HCT116 (cell line): ENCODE measurements around the gene TMEM164. TPM values are rescaled to one million over a fixed set of nuclear protein-coding genes. Genes with fewer than 3 reads are reported as not detected.

Experiments used
- ATAC-seq: fragments of 200-7000 bp; cut with Tn5 transposase; 2 replicates; pipeline ENCODE4 v1.9.1; 2020; ENCODE audit warnings: mild to moderate bottlenecking, moderate library complexity
- BruUV-seq: library from RNA; stranded (reverse); fragments of 400-500 nt; replicated peaks from 2 replicates; lab custom pipeline; 2021; lab: Mats Ljungman, UMichigan
- CTCF ChIA-PET: fragments of 300-600 bp; sonication (Branson Sonifier 250); formaldehyde crosslinking; loops from one replicate; lab custom pipeline; 2021; ENCODE audit warnings: antibody characterized with exemption; lab: Charles Lee
- POLR2A ChIA-PET: fragments of 300-600, 350-600 bp; sonication (Branson Sonifier 250); formaldehyde crosslinking; loops from one replicate; lab custom pipeline; 2021; ENCODE audit warnings: antibody characterized with exemption; lab: Charles Lee
- RAD21 ChIA-PET, 2 experiments: fragments of 300-600 bp; sonication (Branson Sonifier 250); formaldehyde crosslinking; loops; one replicate each; lab custom pipeline; 2023; ENCODE audit warnings: low total read pairs in 2 of 2; ENCODE audit not compliant: uncharacterized antibody in 2 of 2, unreplicated experiment in 2 of 2, low non-redundant PET in 1 of 2; lab: Charles Lee
- DNase-seq: peaks from one replicate; pipeline ENCODE4 v3.0.0-alpha.2; 2010; ENCODE audit warnings: low read depth, low spot score
- H2AFZ ChIP-seq: fragments of 200-600 bp; shearing (Covaris generic), sonication (generic); 2 replicates; pipeline ENCODE4 v1.6.1; 2017; ENCODE audit warnings: low read depth, mixed run types, mixed read lengths, antibody characterized with exemption, low read length; ENCODE audit not compliant: poor library complexity, severe bottlenecking
- H3K27ac ChIP-seq: 2 replicates; pipeline ENCODE4 v1.5.1; 2012; ENCODE audit warnings: low read depth, low read length
- H3K27me3 ChIP-seq: fragments of 200-600 bp; sonication (generic); 2 replicates; pipeline ENCODE4 v1.6.1; 2016; ENCODE audit warnings: mixed run types, low read length, mixed read lengths; ENCODE audit not compliant: insufficient read depth
- H3K36me3 ChIP-seq, 2 experiments: fragments of 200-500 bp in 1 of 2; fragments of 200-600 bp in 1 of 2; sonication (Bioruptor generic) in 1 of 2; sonication (generic) in 1 of 2; 2 replicates each; pipeline versions ENCODE4 v1.5.1 to v1.6.1; 2014 to 2016; ENCODE audit warnings: low read length in 2 of 2, inconsistent platforms in 1 of 2, mixed read lengths in 1 of 2, mixed run types in 1 of 2; ENCODE audit not compliant: insufficient read depth in 2 of 2, control insufficient read depth in 1 of 2
- H3K4me1 ChIP-seq, 2 experiments: fragments of 200-600 bp in 1 of 2; sonication (generic) in 1 of 2; 2 replicates each; pipeline versions ENCODE4 v1.5.1 to v1.6.1; 2012 to 2017; ENCODE audit warnings: low read length in 2 of 2, inconsistent platforms in 1 of 2, mild to moderate bottlenecking in 1 of 2, mixed read lengths in 1 of 2, mixed run types in 1 of 2, moderate library complexity in 1 of 2; ENCODE audit not compliant: insufficient read depth in 2 of 2, control insufficient read depth in 1 of 2
- H3K4me2 ChIP-seq: fragments of 200-600 bp; sonication (generic); 2 replicates; pipeline ENCODE4 v1.6.1; 2017; ENCODE audit warnings: mixed run types, low read length, mixed read lengths
- H3K4me3 ChIP-seq, 2 experiments: fragments of 200-600 bp in 1 of 2; sonication (generic) in 1 of 2; replicated peaks in 1 of 2; 2 replicates each; pipeline ENCODE4 v1.5.1; 2011 to 2016; ENCODE audit warnings: low read length in 2 of 2, control low read depth in 1 of 2, low read depth in 1 of 2, mild to moderate bottlenecking in 1 of 2, mixed read lengths in 1 of 2, mixed run types in 1 of 2
- H3K79me2 ChIP-seq: fragments of 200-600 bp; sonication (generic); 2 replicates; pipeline ENCODE4 v1.6.1; 2017; ENCODE audit warnings: mild to moderate bottlenecking, mixed run types, low read length, moderate library complexity, mixed read lengths; ENCODE audit not compliant: insufficient read depth
- H3K9ac ChIP-seq: fragments of 200-600 bp; sonication (generic); 2 replicates; pipeline ENCODE4 v1.6.1; 2016; ENCODE audit warnings: low read length, mixed read lengths
- H3K9me2 ChIP-seq: fragments of 200-600 bp; sonication (generic), shearing (Covaris generic); 2 replicates; pipeline ENCODE4 v1.6.1; 2017; ENCODE audit warnings: mixed run types, mild to moderate bottlenecking, moderate library complexity; ENCODE audit not compliant: insufficient read depth
- H3K9me3 ChIP-seq, 2 experiments: fragments of 200-500 bp in 1 of 2; fragments of 200-600 bp in 1 of 2; sonication (Bioruptor generic) in 1 of 2; sonication (generic) in 1 of 2; 2 replicates each; pipeline ENCODE4 v1.6.1; 2014 to 2017; ENCODE audit warnings: low read length in 2 of 2, mixed read lengths in 2 of 2, inconsistent platforms in 1 of 2, low read depth in 1 of 2, mild to moderate bottlenecking in 1 of 2, mixed run types in 1 of 2, moderate library complexity in 1 of 2; ENCODE audit not compliant: control insufficient read depth in 1 of 2, insufficient read depth in 1 of 2
- H4K20me1 ChIP-seq: fragments of 200-600 bp; sonication (generic), shearing (Covaris generic); 2 replicates; pipeline ENCODE4 v1.6.1; 2017; ENCODE audit warnings: mixed run types, mild to moderate bottlenecking, moderate library complexity; ENCODE audit not compliant: insufficient read depth
- CBX3 ChIP-seq: IDR thresholded peaks from 2 replicates; pipeline ENCODE4 v1.6.1; 2012; ENCODE audit warnings: low read depth
- CEBPB ChIP-seq: IDR thresholded peaks from 2 replicates; pipeline ENCODE4 v1.6.1; 2012; ENCODE audit warnings: low read depth
- EGR1 ChIP-seq: IDR thresholded peaks from 2 replicates; pipeline ENCODE4 v1.6.1; 2012; ENCODE audit warnings: low read depth
- ELF1 ChIP-seq: IDR thresholded peaks from 2 replicates; pipeline ENCODE4 v1.6.1; 2012; ENCODE audit warnings: low read depth, borderline replicate concordance
- EZH2 ChIP-seq: fragments of 200-600 bp; sonication (generic); IDR thresholded peaks from 2 replicates; pipeline ENCODE4 v1.6.1; 2017; ENCODE audit warnings: antibody characterized with exemption, mixed run types
- EZH2phosphoT487 ChIP-seq: fragments of 200-600 bp; IDR thresholded peaks from 2 replicates; pipeline ENCODE4 v1.6.1; 2018; ENCODE audit warnings: antibody characterized with exemption, borderline replicate concordance
- JUND ChIP-seq: IDR thresholded peaks from 2 replicates; pipeline ENCODE4 v1.6.1; 2012
- POLR2A ChIP-seq: IDR thresholded peaks from 2 replicates; pipeline ENCODE4 v1.7.0; 2011; ENCODE audit warnings: borderline replicate concordance; ENCODE audit not compliant: insufficient read depth, insufficient read length; ENCODE audit errors: extremely low read depth
- POLR2AphosphoS5 ChIP-seq: IDR thresholded peaks from 2 replicates; pipeline ENCODE4 v1.6.1; 2011; ENCODE audit warnings: mild to moderate bottlenecking, low read depth, low read length, moderate library complexity
- RAD21 ChIP-seq: IDR thresholded peaks from 2 replicates; pipeline ENCODE4 v1.6.1; 2012; ENCODE audit warnings: low read depth, mild to moderate bottlenecking
- SIN3A ChIP-seq: IDR thresholded peaks from 2 replicates; pipeline ENCODE4 v1.6.1; 2012; ENCODE audit warnings: low read depth
- SP1 ChIP-seq: IDR thresholded peaks from 2 replicates; pipeline ENCODE4 v1.6.1; 2012; ENCODE audit warnings: low read depth
- SRF ChIP-seq: IDR thresholded peaks from 2 replicates; pipeline ENCODE4 v1.6.1; 2012; ENCODE audit warnings: low read depth
- TCF7L2 ChIP-seq: IDR thresholded peaks from 2 replicates; pipeline ENCODE4 v1.7.0; 2011; ENCODE audit warnings: borderline replicate concordance, inconsistent platforms; ENCODE audit not compliant: insufficient read depth, insufficient read length; ENCODE audit errors: extremely low read depth
- ZFX ChIP-seq: fragments of 450-650 bp; IDR thresholded peaks from 2 replicates; pipeline ENCODE4 v1.6.1; 2017
- ZNF274 ChIP-seq: fragments of 200-500 bp; sonication (Bioruptor generic); IDR thresholded peaks from 2 replicates; pipeline ENCODE4 v1.6.1; 2014; ENCODE audit warnings: mild to moderate bottlenecking, low read depth, low read length, inconsistent platforms
- intact Hi-C: fragments of 100-400 bp; cut with micrococcal nuclease; formaldehyde crosslinking; loops from 2 replicates; pipeline ENCODE4 v1.10.0; 2022
- total RNA-seq: library from RNA; stranded (reverse); gene quantifications from one replicate; pipeline ENCODE4 v1.2.1, GENCODE V29; 2021; ENCODE audit not compliant: unreplicated experiment
- TF ChIP-seq, protein P1 (sequence below): IDR thresholded peaks from 2 replicates; pipeline ENCODE4 v1.6.1; 2012
- TF ChIP-seq, protein P2 (sequence below): IDR thresholded peaks from 2 replicates; pipeline ENCODE4 v1.6.1; 2012
- TF ChIP-seq, protein P3 (sequence below): IDR thresholded peaks from 2 replicates; pipeline ENCODE4 v1.6.1; 2012; ENCODE audit warnings: low read depth

TMEM164 gene
- total RNA-seq, 1 experiment from 2014 or later: 18.7 TPM

DNA sequence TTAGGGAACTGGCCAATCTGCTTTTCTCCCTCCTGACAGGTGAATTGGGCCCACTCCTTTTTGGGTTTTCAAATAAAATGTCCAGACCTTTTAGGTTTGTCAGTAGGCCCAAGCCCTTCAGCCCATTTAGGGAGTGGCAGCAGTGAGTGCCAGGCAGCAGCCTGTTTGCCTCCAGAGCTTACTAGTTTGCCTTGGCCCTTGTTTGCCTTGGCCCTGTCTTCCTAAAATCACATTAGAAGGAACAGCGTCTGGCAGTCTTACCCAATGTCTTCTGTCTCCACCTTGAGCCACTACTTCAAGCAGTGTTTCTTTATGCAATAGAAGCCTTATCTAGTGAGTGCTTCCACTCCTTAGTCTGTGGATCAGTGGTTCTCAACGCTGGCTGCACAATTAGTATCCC, 117.1 kb downstream of the TMEM164 start:
- Histone ChIP-seq H3K27ac (no peak overlapping the region), H2AFZ (no peak overlapping the region), H3K9me2 (no peaks in the 10 kb centered on the region), H3K79me2 (no peaks in the 10 kb centered on the region), H3K36me3 (no peaks in the 10 kb centered on the region), H3K4me1 (no peaks in the 10 kb centered on the region), H3K27me3 (no peaks in the 10 kb centered on the region), H3K4me2 (no peak overlapping the region), H4K20me1 (no peaks in the 10 kb centered on the region), H3K9me3 (no peaks in the 10 kb centered on the region), H3K4me3 (no peak overlapping the region), H3K9ac (no peak overlapping the region)
- ATAC-seq: no peak
- CTCF ChIA-PET: no interaction called here
- intact Hi-C loops: no loop called here
- POLR2A ChIA-PET: no interaction called here
- RAD21 ChIA-PET: no interaction called here
- no TSS peak for BruUV-seq
- no peak for DNase-seq
- TF ChIP-seq ELF1: no peak
- TF ChIP-seq POLR2A: no peak
- no peak for TF ChIP-seq POLR2AphosphoS5
- TF ChIP-seq EZH2: no peak
- TF ChIP-seq, protein P1, sequence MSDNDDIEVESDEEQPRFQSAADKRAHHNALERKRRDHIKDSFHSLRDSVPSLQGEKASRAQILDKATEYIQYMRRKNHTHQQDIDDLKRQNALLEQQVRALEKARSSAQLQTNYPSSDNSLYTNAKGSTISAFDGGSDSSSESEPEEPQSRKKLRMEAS: no peak
- no peak for TF ChIP-seq JUND
- no peak for TF ChIP-seq SRF
- TF ChIP-seq ZFX: no peak
- TF ChIP-seq CEBPB: no peak
- no peak for TF ChIP-seq ZNF274
- TF ChIP-seq, protein P2, sequence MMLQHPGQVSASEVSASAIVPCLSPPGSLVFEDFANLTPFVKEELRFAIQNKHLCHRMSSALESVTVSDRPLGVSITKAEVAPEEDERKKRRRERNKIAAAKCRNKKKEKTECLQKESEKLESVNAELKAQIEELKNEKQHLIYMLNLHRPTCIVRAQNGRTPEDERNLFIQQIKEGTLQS: no peak
- TF ChIP-seq EGR1: no peak
- TF ChIP-seq, all 23 proteins: peak for 0

DNA sequence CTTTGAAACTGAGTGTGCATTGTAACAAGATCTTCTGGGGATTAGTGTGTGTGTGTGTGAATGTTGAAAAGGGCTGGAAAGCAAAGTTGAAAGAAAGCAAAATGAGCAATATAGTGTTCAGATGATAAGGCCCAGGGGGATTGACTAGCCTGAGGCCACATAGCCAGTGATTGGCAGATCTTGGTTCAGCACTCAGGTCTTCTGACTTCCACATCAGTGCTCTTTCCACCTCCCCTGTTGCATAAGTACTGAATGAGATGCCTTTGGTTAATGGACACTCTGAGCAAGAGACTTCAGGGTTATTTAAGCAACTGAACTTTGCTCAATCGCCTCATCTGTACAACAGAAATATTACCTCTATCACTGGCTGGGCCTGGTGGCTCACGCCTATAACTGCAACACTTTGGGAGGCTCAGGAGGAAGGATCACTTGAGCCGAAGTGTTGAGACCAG, 120.4 kb downstream of the TMEM164 start:
- no peaks in the 10 kb centered on the region for H3K79me2 ChIP-seq
- H3K9ac ChIP-seq: no peak overlapping the region
- ChIA-PET RAD21 (no interaction called here), CTCF (no interaction called here), POLR2A (no interaction called here)
- no peaks in the 10 kb centered on the region for H4K20me1 ChIP-seq
- no peak overlapping the region for H3K27ac ChIP-seq
- H3K27me3 ChIP-seq: no peaks in the 10 kb centered on the region
- TF ChIP-seq POLR2A (no peak), CBX3 (no peak), SP1 (no peak), EZH2 (no peak), EGR1 (no peak), SIN3A (no peak), JUND (no peak), POLR2AphosphoS5 (no peak), ELF1 (no peak), TCF7L2 (no peak), CEBPB (no peak), RAD21 (no peak), EZH2phosphoT487 (no peak)
- TF ChIP-seq, protein P1: no peak
- TF ChIP-seq, protein P3, sequence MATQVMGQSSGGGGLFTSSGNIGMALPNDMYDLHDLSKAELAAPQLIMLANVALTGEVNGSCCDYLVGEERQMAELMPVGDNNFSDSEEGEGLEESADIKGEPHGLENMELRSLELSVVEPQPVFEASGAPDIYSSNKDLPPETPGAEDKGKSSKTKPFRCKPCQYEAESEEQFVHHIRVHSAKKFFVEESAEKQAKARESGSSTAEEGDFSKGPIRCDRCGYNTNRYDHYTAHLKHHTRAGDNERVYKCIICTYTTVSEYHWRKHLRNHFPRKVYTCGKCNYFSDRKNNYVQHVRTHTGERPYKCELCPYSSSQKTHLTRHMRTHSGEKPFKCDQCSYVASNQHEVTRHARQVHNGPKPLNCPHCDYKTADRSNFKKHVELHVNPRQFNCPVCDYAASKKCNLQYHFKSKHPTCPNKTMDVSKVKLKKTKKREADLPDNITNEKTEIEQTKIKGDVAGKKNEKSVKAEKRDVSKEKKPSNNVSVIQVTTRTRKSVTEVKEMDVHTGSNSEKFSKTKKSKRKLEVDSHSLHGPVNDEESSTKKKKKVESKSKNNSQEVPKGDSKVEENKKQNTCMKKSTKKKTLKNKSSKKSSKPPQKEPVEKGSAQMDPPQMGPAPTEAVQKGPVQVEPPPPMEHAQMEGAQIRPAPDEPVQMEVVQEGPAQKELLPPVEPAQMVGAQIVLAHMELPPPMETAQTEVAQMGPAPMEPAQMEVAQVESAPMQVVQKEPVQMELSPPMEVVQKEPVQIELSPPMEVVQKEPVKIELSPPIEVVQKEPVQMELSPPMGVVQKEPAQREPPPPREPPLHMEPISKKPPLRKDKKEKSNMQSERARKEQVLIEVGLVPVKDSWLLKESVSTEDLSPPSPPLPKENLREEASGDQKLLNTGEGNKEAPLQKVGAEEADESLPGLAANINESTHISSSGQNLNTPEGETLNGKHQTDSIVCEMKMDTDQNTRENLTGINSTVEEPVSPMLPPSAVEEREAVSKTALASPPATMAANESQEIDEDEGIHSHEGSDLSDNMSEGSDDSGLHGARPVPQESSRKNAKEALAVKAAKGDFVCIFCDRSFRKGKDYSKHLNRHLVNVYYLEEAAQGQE: no peak
- H3K4me3 ChIP-seq: no peak overlapping the region
- no peak overlapping the region for H3K4me2 ChIP-seq
- no peak for DNase-seq
- H3K9me3 ChIP-seq: no peaks in the 10 kb centered on the region
- BruUV-seq: no TSS peak
- intact Hi-C loops: no loop called here
- ATAC-seq: no peak
- no peaks in the 10 kb centered on the region for H3K4me1 ChIP-seq
- no peak overlapping the region for H2AFZ ChIP-seq
- H3K36me3 ChIP-seq: no peaks in the 10 kb centered on the region
- no peaks in the 10 kb centered on the region for H3K9me2 ChIP-seq
